HG03575 (cell line): ENCODE results near the gene WDR3.

Experiments used
- ATAC-seq: cut with Tn5 transposase; IDR thresholded peaks from one replicate; pipeline ENCODE4 v1.9.1; 2021; ENCODE audit not compliant: unreplicated experiment, insufficient number of reproducible peaks, low FRiP score; ENCODE audit errors: extremely low read depth

The WDR3 gene

GRCh38 chr1:117932576-117932975, 3.0 kb downstream of the WDR3 start:
- ATAC-seq = no peak

- no peak for ATAC-seq
Measured at GRCh38 chr1:117933769-117934168, 4.2 kb downstream of the WDR3 start.

GRCh38 chr1:117942293-117942692, 12.8 kb downstream of the WDR3 start:
- no peak for ATAC-seq

- ATAC-seq = no peak
Measured at GRCh38 chr1:117952386-117952785, 22.8 kb downstream of the WDR3 start.

GRCh38 chr1:117959364-117959763, 29.8 kb downstream of the WDR3 start:
- ATAC-seq = no peak

- no peak for ATAC-seq
Measured at GRCh38 chr1:117964290-117965038, 34.9 kb downstream of the WDR3 start.

- ATAC-seq = no peak
Measured at GRCh38 chr1:117967477-117967876, 37.9 kb downstream of the WDR3 start.

- ATAC-seq = no peak
Measured at GRCh38 chr1:117967881-117968280, 38.3 kb downstream of the WDR3 start.

GRCh38 chr1:117970252-117970651, 40.7 kb downstream of the WDR3 start:
- no peak for ATAC-seq

- ATAC-seq = no peak
Measured at GRCh38 chr1:117971777-117972176, 42.2 kb downstream of the WDR3 start.

GRCh38 chr1:117976381-117976780, 46.8 kb downstream of the WDR3 start:
- ATAC-seq = no peak

- ATAC-seq = no peak
Measured at GRCh38 chr1:117981455-117982192, 52.1 kb downstream of the WDR3 start.

- no peak for ATAC-seq
Measured at GRCh38 chr1:117985239-117985638, 55.7 kb downstream of the WDR3 start.

GRCh38 chr1:117985973-117986372, 56.4 kb downstream of the WDR3 start:
- ATAC-seq = no peak

GRCh38 chr1:118004312-118004711, 74.8 kb downstream of the WDR3 start:
- no peak for ATAC-seq

- no peak for ATAC-seq
Measured at GRCh38 chr1:118007391-118007790, 77.9 kb downstream of the WDR3 start.

- no peak for ATAC-seq
Measured at GRCh38 chr1:118008011-118008410, 78.5 kb downstream of the WDR3 start.

GRCh38 chr1:118012515-118013124, 83.1 kb downstream of the WDR3 start:
- no peak for ATAC-seq

- no peak for ATAC-seq
Measured at GRCh38 chr1:118013336-118013735, 83.8 kb downstream of the WDR3 start.

- no peak for ATAC-seq
Measured at GRCh38 chr1:118013938-118014337, 84.4 kb downstream of the WDR3 start.
